GM18498 (cell line): ENCODE results near the gene PTGDR2.

ENCODE experiments used
- ATAC-seq: cut with Tn5 transposase; IDR thresholded peaks from one replicate; pipeline ENCODE4 v1.9.1; 2021; ENCODE audit warnings: mild to moderate bottlenecking, moderate library complexity; ENCODE audit not compliant: unreplicated experiment

PTGDR2 gene

DNA sequence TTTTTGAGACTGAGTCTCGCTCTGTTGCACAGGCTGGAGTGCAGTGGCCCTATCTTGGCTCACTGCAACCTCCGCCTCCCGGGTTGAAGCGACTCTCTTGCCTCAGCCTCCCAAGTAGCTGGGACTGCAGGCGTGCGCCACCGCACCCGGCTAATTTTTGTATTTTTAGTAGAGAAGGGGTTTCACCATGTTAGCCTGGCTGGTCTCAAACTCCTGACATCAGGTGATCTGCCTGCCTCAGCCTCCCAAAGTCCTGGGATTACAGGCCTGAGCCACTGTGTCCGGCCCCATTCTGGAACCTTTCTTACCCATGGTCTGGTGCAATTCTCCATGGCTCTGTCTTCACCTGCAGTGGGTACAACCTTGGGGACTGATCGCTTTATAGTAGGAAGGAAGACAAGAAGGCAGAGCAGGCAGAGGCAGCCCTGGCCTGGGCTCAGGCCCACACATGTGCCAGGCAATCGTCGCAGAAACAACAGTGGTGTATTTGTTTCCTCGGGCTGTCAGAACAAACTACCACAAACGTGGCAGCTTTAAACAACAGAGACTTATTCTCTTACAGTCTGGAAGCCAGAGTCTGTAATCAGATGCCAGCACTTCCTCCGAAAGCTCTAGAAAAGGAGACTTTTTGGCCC is 4.0 kb upstream of the PTGDR2 start:
- no peak for ATAC-seq

DNA sequence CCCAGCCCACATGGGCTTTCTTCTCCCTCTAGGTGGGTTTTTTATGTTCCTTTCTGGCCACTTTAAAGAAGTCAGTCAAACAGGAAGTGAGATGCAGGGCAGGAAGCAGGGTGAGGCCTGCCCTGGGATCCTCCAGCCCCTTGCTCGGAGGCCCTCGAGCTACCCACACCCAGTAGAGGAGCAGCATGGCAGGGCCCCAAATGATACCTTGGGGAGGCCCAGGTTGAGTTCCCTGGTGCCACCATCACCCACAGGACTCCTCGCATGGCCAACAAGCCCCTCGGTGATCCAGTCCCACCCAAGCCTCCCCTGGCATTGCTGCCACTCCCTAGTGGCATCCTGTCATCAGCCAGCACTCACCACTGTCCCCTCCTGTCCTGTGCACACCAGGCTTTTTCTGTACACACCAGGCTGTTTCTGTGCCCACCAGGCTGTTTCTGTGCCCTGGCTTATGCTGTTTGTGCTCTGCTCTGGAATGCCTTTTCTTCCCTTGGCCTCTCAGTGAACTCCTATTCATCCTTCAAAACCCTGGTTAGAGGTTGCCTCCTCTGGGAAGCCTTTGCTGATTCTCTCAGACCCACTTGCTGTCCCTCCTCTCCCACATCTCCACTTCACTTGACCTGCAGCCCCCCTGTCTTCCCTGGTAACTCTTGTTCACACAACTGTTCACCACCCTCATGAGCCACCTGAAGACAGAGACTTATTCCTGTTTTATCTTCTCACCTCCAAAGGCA is 3.1 kb upstream of the PTGDR2 start:
- ATAC-seq: no peak

DNA sequence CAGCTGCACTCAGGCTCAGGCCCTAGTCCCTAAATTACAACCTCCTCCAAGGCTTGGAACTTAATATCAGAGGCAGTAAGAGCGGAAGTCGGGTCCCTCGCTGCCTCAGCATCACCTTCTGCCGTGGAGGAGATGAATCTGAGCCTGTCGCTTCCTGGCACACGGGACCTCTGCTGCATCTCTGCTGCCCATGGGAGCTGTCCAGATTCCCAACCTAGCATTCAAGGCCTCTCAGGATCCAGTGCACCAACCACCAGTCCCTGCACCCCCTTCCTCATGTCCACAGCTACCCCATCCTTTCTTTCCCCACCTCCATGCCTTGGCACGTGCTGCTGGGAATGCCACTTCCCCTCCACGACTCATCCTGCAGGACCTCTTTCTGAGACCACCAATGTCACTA is 2.5 kb upstream of the PTGDR2 start:
- no peak for ATAC-seq

DNA sequence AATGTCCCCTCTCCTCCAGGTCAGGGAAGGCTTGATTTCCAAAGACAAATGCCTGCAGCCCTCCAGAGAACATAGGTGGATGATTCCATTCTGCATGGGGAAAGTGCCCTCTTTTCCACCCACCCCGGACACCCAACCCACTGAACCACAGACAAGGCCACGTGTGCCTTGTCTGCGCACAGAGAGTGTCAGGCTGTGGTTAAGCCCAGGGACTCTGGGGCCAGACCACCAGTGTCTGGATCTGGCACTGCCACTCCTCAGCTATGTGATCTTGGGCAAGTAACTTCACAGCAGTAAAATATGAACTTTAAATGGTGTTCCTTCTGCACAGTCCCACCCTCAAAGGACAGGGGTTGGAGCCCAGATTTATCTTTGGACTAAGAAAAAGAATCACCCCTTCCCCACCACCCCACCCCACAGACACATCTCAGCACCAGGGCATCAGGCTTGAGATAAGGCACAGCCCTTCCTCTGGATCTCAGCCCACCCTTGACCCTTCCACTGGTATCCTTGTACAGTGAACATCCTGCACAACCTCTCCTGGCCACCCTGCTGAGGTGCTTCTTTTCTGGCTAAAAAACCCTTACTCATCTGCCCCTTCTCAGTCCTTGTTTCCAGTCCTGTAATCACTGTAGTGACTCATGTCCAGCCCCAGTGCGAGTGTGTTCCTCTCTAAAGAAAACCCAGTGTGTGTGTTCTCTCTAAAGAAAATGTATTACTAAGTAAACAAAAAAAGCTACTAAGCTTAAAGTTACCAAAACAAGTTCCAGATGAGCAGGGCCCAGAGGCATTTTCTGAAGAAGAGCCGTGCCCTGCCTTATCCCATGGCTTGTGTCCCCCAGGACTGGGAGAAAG is 1.9 kb upstream of the PTGDR2 start:
- no peak for ATAC-seq

DNA sequence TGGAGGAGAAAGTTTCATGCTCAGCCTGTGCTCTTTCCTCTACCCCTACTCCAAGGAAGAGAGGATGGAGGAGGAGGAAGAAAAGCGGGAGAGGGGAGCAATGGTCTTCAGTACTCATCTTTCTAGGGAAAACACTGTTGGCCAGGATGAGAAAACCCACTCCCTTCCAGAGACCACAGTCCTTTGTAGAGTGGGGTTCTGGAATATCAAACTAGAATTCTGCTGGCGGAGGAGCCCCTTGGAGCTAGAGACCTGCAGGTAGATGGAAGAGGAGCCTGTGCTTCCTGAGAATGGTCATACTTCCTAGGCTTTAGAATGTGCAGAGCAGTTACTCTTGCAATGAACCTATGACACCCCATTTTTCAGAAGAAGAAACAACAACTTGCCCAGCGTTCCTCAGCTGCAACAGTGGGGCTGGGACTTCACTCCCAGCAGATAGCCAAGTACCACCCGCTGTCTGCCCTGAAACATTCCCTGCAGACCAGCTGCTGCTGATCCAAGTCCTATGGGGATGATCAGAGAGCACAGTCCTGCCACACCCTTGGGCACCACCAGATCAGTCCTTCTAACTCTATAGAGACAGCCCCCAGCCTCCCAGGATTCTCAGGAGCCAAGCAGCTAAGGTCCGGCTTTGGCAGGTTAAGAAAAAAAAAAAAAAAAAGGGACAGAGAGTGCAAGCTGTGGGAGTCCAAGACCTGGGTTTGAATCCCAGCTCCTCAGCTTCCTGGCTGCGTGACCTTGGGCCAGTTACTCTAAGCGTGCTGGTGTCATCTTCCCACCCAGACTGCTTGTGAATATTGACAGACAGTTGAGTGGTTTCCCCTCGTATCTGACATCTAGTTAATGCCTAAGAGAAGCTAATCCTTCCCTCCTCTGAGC is 664 bp downstream of the PTGDR2 start:
- no peak for ATAC-seq

DNA sequence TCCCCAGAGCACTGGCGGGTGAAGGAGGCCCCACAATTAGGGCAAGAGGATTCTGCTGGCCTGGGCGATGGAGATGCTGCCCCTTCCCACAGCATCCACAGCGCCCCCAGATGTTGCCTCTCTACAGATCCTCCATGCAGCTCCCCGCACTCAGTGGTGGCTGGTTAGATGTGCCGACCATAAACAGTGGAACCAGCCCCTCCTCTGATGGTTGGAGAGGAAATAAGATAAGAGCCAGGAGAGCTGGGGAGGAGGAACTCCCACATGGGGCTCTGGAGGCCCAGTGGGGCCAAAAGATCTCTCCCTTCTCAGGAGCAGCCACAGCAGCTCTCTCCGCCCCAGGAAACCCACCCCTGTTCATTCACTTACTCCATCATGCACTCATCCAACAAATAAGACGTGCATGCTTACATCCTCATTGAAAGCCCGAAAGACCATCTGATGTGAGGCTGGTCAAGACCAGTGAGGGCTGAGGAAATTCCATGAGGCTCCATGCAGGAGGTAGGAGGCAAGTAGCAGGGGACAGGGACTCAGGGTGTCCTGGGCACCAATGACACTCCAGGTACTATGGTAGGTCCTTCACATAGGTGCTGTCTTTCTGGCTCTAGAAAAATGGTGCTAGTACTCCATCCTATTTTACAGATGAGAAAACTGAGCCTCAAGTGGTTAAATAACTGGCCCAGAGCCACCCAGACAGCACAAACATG is 1.5 kb downstream of the PTGDR2 start:
- no peak for ATAC-seq

DNA sequence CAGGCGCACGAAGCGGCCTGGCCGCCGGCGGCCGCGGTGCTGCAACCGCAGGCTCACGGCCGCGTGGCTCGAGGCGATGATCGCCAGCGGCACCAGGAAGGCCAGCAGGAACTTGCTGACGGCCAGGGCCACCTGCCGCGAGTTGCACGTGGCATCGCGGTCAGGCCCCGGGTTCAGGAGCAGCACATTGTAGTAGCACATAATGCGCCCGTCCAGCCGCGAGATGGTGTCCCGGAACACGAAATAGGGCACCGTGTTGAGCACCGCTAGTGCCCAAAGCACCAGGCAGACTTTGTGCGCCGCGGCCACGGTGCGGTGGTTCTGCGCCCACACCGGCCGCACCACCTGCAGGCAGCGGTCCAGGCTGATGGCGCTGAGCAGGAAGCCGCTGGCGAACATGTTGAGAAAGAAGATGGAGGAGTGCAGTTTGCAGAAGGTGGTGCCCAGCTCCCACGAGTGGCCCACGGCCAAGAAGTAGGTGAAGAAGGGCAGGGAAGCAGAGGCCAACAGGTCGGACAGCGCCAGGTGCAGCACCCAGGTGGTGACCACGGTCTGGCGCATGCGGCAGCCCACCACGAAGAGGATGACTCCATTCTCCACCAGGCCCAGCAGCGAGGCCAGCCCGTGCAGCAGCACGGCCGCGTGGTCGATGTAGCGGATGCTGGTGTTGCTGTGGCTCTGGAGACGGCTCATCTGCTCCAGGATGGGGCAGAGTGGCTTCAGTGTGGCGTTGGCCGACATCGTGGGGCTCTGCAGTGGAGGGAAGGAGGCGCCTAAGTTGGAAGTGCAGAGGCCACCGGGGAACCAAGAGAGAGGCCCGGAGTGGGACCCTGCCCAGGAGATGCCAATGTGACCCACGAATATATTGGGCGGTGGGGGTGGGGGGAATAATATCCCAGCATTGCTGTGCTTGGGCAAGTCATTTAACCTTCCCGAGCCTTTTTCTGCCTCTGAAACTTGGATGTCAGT is 2.5 kb downstream of the PTGDR2 start:
- ATAC-seq: no peak

DNA sequence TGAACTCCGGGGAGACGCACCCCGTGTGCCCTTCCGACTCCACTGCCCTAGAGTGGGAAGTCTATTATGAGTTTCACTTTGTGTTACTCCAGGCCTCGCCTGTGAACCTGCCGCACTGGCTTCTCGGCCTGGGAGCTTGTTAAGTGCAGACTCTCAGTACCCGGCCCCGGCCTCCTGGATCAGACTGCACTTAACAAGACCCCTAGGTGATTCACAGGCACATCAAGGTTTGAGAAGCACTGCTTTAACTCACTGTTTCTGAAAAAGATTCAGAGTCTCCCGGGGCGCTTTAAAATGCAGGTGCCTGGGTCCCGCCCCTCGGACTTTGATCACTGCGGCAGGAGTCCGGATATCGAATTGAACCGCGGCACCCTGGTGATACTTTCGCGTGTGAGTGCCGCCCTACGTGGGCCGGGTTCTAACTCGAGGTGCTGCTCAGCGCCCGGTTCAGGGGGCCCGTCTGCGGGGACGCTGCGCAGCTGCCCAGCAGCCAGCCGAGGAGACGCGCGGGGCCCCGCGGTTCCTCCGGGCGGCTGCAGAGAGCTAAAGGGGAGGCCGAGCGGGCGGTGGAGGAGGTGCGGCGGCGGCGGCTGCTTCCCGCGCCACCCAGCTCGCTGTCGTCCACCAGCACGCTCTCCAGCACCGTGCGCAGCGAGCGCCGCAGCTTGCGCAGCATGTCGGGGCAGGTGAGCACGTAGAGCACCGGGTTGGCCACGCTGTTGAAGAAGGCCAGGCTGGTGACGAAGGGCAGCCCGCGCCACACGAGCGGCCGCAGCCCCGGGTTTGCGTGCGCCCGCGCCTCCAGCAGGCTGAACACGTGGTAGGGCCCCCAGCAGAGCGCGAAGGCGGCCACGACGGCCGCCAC is 3.4 kb downstream of the PTGDR2 start:
- no peak for ATAC-seq

DNA sequence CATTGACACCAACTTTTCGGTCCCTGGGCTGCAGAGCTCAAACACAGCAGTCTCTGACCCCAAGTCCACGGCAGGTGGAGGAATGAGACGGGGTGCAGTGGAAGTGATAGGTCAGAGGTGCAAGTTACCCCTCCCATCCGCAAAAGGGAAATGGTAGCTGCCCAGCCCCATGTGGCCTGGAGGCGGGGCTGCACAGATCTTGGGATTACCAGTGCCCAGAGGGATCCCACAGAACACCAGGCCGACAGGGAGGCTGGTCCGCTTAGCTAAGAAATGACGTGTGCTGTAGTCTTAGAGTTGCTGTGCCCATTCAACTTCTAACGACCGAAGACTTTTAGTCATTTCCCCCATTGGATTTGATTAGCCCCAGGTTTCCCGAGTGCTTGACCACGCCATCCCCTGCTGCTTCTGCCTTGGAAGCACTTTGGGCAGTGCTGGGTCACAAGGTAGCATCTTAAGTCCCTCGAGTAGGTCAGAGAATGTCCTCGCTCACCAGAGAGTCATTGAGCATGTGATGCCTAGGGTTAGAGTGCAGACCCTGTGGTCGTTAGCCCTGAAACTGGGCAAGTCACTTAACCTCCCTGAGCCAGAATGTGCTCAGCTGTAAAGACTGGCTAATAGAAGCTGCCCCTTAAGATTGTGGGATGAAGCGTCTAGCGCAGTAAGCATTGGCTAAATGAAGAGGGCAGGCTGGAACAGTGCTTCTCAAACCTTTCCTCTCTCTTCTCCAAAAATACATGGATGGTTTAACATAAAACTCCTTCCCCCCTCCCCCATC is 4.2 kb downstream of the PTGDR2 start:
- no peak for ATAC-seq

DNA sequence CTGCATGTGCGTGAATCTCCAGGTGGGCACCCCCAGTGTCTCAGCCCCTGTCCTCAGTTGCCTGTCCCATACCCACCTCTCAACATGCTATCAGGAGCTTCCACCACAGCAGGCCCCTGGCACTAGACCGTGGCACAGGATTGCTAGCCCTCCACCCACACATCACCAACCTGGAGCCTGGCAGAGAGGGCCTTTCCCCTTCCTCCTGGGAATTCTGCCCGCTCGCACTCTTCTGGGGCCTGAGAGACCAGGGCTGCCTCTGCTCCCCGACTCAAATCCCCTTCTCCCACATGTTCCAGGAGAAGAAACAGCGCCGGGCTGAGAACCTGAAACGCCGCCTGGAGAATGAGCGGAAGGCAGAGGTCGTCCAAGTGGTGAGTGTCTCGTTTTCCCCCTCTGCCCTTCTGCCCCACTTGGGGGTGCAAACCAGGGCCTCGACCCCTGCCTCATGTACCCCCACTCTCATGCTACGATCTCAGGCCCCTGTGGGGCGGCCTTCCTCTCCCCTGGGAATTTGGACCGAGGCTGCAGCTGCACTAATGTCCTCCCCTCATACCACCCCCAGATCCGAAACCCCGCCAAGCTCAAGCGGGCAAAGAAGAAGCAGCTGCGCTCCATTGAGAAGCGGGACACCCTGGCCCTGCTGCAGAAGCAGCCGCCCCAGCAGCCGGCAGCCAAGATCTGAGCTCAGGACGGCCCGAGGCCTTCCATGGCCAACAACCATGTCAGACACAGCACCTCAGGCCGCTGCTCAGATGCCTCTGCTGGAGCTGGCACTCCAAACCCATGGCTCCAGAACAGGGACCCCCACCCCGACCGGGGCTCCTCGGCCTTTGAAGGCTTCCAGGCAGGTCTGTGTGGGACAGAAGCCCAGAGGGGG is 5.9 kb downstream of the PTGDR2 start:
- no peak for ATAC-seq

DNA sequence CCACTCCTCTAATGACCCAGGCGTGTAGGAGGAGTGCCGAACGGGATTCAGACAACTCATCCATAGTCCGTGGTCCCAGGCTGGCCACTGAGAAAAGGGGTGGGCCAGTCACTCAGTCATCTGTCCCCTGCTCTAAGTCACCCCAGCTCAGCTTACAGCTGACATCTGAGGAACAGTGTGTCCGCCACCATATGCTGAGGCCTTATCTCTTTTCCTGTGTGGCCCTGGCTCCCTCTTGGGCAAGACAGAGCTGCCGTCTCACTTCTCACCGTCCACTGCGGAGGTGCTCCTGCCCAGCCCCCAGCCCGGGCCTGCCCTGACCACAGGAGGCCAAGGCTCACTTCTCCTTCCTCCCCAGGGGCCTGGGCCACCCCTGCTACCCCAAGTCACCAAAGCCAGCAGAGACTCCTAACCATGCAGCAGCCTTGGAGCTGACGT is 7.0 kb downstream of the PTGDR2 start:
- ATAC-seq: no peak

DNA sequence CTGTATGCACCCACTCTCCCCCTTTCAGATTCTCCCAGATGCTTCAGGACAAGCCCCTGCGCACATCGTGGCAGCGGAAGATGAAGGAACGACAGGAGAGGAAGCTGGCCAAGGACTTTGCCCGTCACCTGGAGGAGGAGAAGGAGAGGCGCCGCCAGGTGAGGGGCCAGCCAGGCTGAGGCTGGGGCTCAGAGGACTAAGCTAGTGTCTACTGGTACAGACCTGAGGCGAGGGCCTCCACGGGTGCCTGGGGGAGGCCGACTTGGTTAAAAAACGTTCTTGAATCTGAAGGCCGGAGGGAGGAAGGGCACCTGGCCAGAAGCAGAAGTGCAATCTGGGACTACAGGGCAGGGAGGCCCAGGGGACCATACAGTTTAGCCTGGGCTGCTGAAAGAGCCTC is 7.9 kb downstream of the PTGDR2 start:
- ATAC-seq: no peak

DNA sequence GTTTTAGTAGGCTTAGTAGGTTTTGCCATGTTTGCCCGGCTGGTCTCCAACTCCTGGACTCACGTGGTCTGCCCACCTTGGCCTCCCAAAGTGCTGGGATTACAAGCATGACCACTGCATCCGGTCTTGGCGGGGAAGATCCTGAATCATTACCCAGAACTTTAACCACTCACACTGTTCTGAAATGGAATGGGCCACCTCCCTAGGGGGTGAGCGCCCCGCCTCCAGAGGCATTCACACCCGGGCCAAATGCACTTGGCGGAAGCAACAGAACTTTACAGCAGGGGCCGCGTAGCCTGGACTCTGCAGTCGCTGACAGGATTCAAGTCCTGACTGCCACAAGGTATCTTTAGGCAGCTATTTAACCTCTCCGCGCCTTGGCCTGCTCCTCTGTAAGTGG is 8.5 kb downstream of the PTGDR2 start:
- ATAC-seq: no peak

DNA sequence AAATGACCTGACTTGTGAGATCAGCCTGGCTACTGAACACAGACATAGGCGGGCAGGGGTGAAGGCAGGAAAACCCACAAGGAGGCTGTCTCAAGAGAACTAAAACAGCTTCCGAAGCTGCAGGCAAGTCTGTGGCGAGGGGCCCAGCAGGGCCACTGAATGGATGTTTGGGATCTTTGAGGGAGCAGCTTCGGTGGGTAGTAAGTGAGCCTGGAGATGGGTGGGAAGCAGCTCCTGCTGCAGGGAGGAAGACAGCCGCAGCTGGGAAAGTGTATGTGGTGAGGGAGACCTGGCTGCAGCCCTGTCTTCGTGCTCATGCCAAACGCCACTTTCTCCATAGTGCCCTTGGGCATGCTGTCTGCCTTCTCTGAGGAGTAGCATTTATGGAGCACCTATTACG is 10.4 kb downstream of the PTGDR2 start:
- ATAC-seq: no peak

DNA sequence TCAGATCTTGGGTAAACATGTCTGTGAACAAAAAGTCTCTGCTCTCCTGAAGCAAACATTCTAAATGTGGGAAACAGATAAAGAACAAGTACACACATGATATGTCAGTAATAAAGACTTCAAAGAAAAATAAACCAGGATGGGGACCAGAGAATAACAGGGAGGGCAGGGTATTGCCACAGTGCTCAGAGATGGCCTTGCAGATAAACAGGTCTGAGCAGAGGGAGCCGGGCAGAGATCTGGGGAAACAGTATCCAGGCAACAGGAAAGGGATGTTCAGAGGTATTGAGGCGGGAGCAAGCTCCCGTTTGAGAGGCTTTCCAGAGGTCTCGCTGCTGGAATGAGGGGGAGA is 10.9 kb downstream of the PTGDR2 start:
- no peak for ATAC-seq

DNA sequence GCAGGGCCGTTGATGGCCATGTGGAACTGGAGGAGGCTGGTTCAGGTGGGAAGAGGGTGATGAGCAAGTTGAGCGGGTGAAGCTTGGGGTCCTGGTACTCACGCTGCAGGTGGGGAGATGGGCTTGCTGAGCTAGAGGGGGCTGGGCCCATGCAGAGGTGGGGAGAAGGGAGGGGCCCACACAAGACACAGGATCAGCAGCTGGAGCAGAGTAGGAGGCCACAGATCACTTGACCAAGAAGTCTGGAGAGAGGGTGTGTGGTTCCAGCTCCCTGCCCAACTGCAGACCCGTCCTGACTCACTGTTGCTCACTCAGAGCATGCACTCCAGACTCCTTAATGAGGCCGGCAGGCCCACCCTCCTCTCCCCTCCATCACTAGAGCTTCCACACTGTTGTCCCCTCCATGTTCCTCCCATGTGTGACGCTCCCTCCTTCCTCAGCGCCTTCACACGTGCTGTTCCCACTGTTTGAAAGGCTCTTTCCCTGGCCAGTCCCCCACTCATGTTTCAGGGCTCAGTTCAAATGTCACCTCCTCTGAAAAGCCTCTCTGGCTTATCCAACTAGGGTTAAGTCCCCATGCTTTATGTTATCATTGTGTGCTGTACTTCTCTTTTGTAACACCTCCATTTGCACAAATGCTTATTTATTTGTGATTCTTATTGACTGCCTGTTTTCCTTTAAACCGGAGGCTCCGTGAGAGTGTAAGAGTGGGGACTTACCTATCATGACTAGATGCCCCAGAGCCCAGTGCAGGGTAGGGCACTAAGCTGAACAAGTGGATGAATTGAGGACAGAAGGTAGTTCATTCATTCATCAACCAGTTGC is 11.5 kb downstream of the PTGDR2 start:
- no peak for ATAC-seq
